ENCODE results near the gene PTHLH.

The PTHLH gene

DNA sequence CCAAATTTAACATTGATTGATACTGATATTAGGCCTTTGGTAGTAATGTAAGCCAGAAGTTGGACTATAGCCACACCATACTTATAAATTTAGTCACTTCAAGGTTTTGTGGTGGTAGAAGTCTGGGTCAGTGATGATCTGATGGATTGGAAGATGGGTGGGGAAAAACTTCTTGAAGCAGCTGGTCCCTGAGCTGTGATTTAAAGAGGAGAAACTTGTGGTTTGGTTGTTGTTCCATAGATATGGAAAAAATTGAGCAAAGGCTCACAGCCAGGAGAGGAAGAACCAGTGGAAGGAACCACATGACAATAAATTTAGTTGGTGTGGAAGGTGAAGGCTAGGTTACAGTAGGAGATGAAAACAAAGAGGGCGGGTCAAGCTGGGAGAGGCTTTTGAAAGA is 26.1 kb downstream of the PTHLH start:
- POLR2A ChIA-PET: interaction anchor here (1.4 kb wide), 1 partner anchor 17 kb away, joined by 3 read pairs; no protein-coding TSS in a partner anchor

DNA sequence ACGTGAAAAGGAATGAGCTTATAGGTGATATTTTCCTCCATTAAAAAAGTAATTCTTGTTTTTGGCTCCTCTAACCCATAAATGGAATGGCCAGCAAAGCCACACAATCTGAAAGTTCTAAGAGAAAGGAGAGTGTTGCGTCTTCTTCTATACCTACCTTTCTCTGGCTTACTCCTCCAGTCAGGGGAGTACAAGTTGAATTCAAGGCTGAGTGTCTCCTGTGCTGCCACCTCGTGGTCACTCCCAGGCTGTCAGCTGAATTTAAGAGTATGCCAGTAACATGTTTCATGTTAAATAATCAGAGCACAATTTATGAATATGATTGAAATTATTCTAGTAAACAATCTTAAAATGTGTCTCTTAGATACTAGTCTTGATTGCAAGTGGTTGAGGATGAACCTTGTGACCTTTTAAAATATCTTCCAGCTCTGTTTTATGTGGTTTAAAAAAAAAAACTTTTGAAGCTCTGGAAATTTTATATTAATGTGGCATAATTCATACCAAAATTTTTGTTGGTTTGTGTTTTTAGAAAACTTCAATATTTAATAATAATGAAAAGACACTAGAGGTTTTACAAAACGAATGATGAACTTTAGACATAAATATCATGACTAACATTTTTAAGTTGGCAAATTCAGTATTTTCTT is 31.7 kb downstream of the PTHLH start:
- no peak for DNase-seq (ENCODE audit: low read depth, low spot score)
- POLR2A ChIA-PET: no interaction called here
- H3K4me3 ChIP-seq (ENCODE audit: low read depth, low read length): no peak overlapping the region
- TF ChIP-seq, protein P1, sequence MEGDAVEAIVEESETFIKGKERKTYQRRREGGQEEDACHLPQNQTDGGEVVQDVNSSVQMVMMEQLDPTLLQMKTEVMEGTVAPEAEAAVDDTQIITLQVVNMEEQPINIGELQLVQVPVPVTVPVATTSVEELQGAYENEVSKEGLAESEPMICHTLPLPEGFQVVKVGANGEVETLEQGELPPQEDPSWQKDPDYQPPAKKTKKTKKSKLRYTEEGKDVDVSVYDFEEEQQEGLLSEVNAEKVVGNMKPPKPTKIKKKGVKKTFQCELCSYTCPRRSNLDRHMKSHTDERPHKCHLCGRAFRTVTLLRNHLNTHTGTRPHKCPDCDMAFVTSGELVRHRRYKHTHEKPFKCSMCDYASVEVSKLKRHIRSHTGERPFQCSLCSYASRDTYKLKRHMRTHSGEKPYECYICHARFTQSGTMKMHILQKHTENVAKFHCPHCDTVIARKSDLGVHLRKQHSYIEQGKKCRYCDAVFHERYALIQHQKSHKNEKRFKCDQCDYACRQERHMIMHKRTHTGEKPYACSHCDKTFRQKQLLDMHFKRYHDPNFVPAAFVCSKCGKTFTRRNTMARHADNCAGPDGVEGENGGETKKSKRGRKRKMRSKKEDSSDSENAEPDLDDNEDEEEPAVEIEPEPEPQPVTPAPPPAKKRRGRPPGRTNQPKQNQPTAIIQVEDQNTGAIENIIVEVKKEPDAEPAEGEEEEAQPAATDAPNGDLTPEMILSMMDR (IDR thresholded peaks at IDR 0.05; ENCODE audit: insufficient read depth, low read length, missing control alignments): peak; percentile 80
- CTCF ChIA-PET: interaction anchor here (0.6 to 3.9 kb wide), 49 partner anchors 8 to 1031 kb away, joined by 3 to 59 read pairs (median 4); partner anchors contain the start of genes KLHL42 and MANSC4

More for the DNA sequence above, 26.1 kb downstream of the PTHLH start:
- CTCF ChIA-PET: interaction anchor here (1.0 to 1.5 kb wide), 4 partner anchors 11 to 213 kb away, joined by 3 to 12 read pairs (median 4); no protein-coding TSS in a partner anchor
- no peak for DNase-seq (ENCODE audit: low read depth, low spot score)
- TF ChIP-seq, protein P1 (IDR thresholded peaks at IDR 0.05; ENCODE audit: insufficient read depth, low read length, missing control alignments): no peak
- no peak overlapping the region for H3K4me3 ChIP-seq (ENCODE audit: low read depth, low read length)

DNA sequence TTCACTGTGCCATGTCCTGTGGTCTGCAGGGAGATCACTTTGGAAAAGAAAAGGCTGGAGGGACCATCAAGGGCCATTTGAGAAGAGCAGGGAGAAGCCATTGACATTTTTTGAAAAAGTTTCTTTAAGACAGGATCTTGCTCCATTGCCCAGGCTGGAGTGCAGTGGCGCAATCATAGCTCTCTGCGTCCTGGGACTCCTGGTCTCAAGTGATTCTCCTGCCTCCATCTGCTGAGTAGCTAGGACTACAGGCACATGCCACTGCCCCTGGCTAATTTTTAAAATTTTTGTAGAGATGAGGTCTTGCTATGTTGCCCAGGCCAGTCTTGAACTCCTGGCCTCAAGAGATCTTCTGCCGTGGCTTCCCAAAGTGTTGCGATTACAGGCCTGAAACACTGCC is 32.3 kb downstream of the PTHLH start:
- no peak overlapping the region for H3K4me3 ChIP-seq (ENCODE audit: low read depth, low read length)
- TF ChIP-seq, protein P1 (IDR thresholded peaks at IDR 0.05; ENCODE audit: insufficient read depth, low read length, missing control alignments): no peak
- POLR2A ChIA-PET: no interaction called here
- DNase-seq (ENCODE audit: low read depth, low spot score): no peak
- CTCF ChIA-PET: interaction anchor here (0.6 to 3.9 kb wide), 46 partner anchors 8 to 1020 kb away, joined by 3 to 59 read pairs (median 4); partner anchors contain the start of genes KLHL42 and MANSC4

DNA sequence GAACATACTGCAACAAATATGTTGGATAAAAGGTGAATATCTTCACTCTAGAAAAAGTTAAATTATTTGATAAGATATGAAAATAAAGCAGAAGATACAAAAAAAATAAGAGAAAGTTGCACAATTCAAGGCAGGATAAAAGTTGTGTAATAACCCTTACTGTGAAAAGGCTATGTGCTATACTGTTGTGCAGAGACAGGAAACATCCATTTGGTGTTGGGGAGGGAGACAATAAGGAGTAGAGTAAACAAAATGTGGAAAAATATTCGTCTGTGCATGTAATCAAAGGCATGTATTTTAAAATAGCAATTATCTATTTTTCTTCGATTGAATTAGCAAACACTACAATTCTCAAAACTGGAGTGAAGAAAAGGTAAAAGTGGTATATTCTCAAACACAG is 34.8 kb downstream of the PTHLH start:
- no peak overlapping the region for H3K4me3 ChIP-seq (ENCODE audit: low read depth, low read length)
- ChIA-PET POLR2A (no interaction called here), CTCF (interaction anchor here (0.6 to 2.3 kb wide), 4 partner anchors 38 to 205 kb away, joined by 4 to 10 read pairs (median 6); no protein-coding TSS in a partner anchor)
- no peak for DNase-seq (ENCODE audit: low read depth, low spot score)
- TF ChIP-seq, protein P1 (IDR thresholded peaks at IDR 0.05; ENCODE audit: insufficient read depth, low read length, missing control alignments): no peak

DNA sequence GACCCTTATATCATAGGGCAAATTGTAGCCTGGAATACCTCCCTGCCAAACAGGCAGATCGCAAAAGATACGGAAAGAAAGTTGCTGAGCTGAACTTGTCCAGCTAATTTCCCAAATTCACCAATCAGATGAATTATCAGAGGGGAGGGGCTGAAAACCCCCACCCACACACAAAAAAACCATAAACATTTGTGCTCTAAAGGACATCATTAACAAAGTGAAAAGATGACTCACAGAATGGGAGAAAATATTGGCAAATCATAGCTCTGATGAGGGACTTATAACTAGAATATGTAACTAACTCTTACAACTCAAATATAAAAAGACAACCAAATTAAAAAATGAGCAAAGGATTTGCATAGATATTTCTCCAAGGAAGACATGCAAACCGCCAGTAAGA is 36.3 kb downstream of the PTHLH start:
- no peak overlapping the region for H3K4me3 ChIP-seq (ENCODE audit: low read depth, low read length)
- TF ChIP-seq, protein P1 (IDR thresholded peaks at IDR 0.05; ENCODE audit: insufficient read depth, low read length, missing control alignments): no peak
- CTCF ChIA-PET: interaction anchor here (1.4 to 2.3 kb wide), 5 partner anchors 12 to 237 kb away, joined by 3 to 11 read pairs (median 6); no protein-coding TSS in a partner anchor
- no peak for DNase-seq (ENCODE audit: low read depth, low spot score)
- POLR2A ChIA-PET: no interaction called here

DNA sequence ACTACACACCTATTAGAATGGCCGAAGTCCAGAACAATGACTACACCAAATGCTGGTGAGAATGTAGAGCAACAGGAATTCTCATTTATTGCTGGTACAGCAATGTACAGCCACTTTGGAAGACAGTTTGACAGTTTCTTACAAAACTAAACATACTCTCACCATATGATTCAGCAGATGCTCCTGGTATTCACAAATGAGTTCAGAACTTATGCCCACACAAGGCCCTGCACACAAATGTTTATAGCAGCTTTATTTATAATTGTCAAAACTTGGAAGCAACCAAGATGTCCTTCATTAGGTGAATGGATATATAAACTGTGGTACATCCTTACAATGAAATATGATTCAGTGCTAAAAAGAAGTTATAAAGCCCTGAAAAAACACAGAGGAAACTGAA is 38.3 kb downstream of the PTHLH start:
- ChIA-PET POLR2A (no interaction called here), CTCF (no interaction called here)
- H3K4me3 ChIP-seq (ENCODE audit: low read depth, low read length): no peak overlapping the region
- TF ChIP-seq, protein P1 (IDR thresholded peaks at IDR 0.05; ENCODE audit: insufficient read depth, low read length, missing control alignments): no peak
- DNase-seq (ENCODE audit: low read depth, low spot score): no peak

Measured in AG04449 (cell line).